IPS-20b (cell line): ENCODE measurements around the gene GP2.

Source experiments
- H3K27ac ChIP-seq: one replicate; pipeline ENCODE4 v1.5.1; 2013; ENCODE audit warnings: low read length
- H3K27me3 ChIP-seq: 2 replicates; pipeline ENCODE4 v1.6.1; 2013; ENCODE audit warnings: mild to moderate bottlenecking, low read length, inconsistent platforms; ENCODE audit not compliant: insufficient read depth
- H3K36me3 ChIP-seq: 2 replicates; pipeline ENCODE4 v1.6.1; 2013; ENCODE audit warnings: low read depth, mild to moderate bottlenecking, inconsistent platforms, low read length, moderate library complexity; ENCODE audit not compliant: insufficient read depth
- H3K4me1 ChIP-seq: 2 replicates; pipeline ENCODE4 v1.6.1; 2013; ENCODE audit warnings: mild to moderate bottlenecking, control low read depth, inconsistent platforms, low read length, moderate library complexity; ENCODE audit not compliant: insufficient read depth
- H3K4me3 ChIP-seq: 2 replicates; pipeline ENCODE4 v1.5.1; 2013; ENCODE audit warnings: mild to moderate bottlenecking, low read length, inconsistent platforms
- H3K9ac ChIP-seq: 2 replicates; pipeline ENCODE4 v1.6.1; 2013; ENCODE audit warnings: low read depth, mild to moderate bottlenecking, inconsistent platforms, low read length, moderate library complexity
- H3K9me3 ChIP-seq: 2 replicates; pipeline ENCODE4 v1.6.1; 2013; ENCODE audit warnings: mild to moderate bottlenecking, low read depth, low read length, inconsistent platforms; ENCODE audit not compliant: insufficient read depth

GP2 gene

DNA sequence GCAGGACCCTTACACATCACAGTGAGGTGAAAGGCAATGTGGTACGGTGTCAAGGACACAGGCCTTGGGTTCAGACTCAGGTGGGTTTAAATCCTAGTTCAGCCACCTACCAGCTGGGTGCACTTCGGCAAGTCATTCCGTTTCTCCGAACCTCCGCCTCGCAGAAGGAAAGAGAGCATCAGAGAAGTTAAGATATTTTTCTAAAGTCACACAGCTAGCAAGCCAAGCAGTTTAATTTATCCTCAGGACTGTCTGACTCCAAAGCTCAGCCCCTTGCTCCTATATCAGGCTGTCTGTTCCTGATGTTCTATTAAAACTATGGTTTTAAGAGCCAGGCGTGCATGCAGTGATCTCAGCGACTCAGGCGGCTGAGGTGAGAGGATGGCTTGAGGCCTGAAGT is 65.1 kb downstream of the GP2 start:
- Histone ChIP-seq H3K9ac (no peak overlapping the region), H3K36me3 (no peaks in the 10 kb centered on the region), H3K9me3 (0 out of 2 replicates have a peak, but pooled peaks cover 2% of the 10 kb centered on the region), H3K27me3 (no peaks in the 10 kb centered on the region), H3K4me1 (peaks cover 9% of the 10 kb centered on the region; the same call in 1 of the 2 replicates), H3K4me3 (no peak overlapping the region), H3K27ac (no peak overlapping the region)

DNA sequence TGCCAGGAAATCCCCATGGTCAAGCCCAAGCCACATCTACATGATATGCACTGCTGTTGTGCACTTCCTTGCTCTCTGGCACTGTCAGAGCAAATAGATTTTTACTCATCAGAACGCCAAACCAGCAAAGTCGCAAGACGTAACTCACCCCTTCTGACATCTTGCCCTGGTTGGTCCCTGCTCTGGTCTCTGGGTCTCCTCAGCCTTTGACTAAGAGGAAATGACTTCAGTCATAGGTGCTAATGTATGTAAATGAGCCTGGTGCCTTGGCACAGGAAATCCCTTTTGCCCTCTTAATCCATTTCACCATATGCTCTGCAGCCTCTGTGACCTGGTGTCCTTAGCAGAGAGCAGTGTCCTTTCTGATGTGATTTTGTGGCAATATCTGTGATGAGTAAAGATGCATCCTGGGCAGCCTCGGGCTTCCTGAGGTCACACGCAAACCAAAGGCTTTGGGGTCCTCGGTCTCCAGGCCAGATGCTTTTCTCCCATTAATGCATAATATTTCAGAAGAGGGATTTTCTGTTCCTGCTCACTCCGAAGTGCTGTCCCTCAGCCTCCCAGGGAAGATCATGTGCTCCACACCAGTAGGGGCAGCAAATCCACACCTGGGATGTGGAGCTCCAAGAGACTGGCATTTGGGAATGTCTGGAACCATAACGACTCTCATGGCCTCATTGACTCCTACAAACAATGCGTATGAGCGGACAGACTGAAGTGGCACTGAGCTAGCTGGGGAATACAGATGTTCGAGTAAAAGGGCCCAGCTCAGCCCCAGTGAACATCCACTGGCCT is 66.9 kb downstream of the GP2 start:
- H3K9me3 ChIP-seq: 0 out of 2 replicates have a peak, but pooled peaks cover 2% of the 10 kb centered on the region
- no peaks in the 10 kb centered on the region for H3K27me3 ChIP-seq
- peaks cover 12% of the 10 kb centered on the region; the same call in 1 of the 2 replicates for H3K4me1 ChIP-seq
- H3K4me3 ChIP-seq: no peak overlapping the region
- H3K27ac ChIP-seq: no peak overlapping the region
- no peaks in the 10 kb centered on the region for H3K36me3 ChIP-seq
- no peak overlapping the region for H3K9ac ChIP-seq
